MM.1S (cell line): Measurements from ENCODE around the gene TEX38.
"Not testable (repeated sequence)": the region's sequence is repeated elsewhere in the genome, so short reads cannot be mapped to it uniquely, and the experiment has no call there.

Source experiments
- DNase-seq: peaks from one replicate; pipeline ENCODE4 v3.0.0-alpha.2; 2015
- H2AFZ ChIP-seq: fragments of 300-600 bp; sonication (generic); 2 replicates; pipeline ENCODE4 v1.6.0; 2016; ENCODE audit warnings: antibody characterized with exemption, low read length
- H3F3A ChIP-seq: fragments of 300-600 bp; sonication (generic); 2 replicates; pipeline ENCODE4 v1.6.1; 2016; ENCODE audit warnings: mild to moderate bottlenecking, antibody characterized with exemption, low read length, moderate library complexity, mixed read lengths; ENCODE audit not compliant: insufficient read depth
- H3K27ac ChIP-seq: fragments of 300-600 bp; sonication (generic); 2 replicates; pipeline ENCODE4 v1.5.1; 2016; ENCODE audit warnings: mild to moderate bottlenecking, low read length
- H3K27me3 ChIP-seq: fragments of 300-600 bp; sonication (generic); replicated peaks from 2 replicates; pipeline ENCODE4 v1.6.0; 2016; ENCODE audit warnings: low read length; ENCODE audit not compliant: insufficient read depth
- H3K36me3 ChIP-seq: fragments of 300-600 bp; sonication (generic); replicated peaks from 2 replicates; pipeline ENCODE4 v1.6.1; 2016; ENCODE audit warnings: mild to moderate bottlenecking, low read length, mixed read lengths; ENCODE audit not compliant: insufficient read depth
- H3K4me1 ChIP-seq: fragments of 300-600 bp; sonication (generic); 2 replicates; pipeline ENCODE4 v1.6.1; 2016; ENCODE audit warnings: low read length, mixed read lengths
- H3K4me2 ChIP-seq: fragments of 300-600 bp; sonication (generic); 2 replicates; pipeline ENCODE4 v1.6.0; 2016; ENCODE audit warnings: low read depth, low read length
- H3K4me3 ChIP-seq: fragments of 300-600 bp; sonication (generic); 2 replicates; pipeline ENCODE4 v1.5.1; 2016; ENCODE audit warnings: low read length, mixed read lengths
- H3K79me2 ChIP-seq: fragments of 300-600 bp; sonication (generic); 2 replicates; pipeline ENCODE4 v1.6.1; 2016; ENCODE audit warnings: mixed run types, low read length, mixed read lengths
- H3K9ac ChIP-seq: fragments of 300-600 bp; sonication (generic); 2 replicates; pipeline ENCODE4 v1.6.1; 2016; ENCODE audit warnings: low read length, mixed read lengths
- H3K9me2 ChIP-seq: fragments of 300-600 bp; sonication (generic); replicated peaks from 2 replicates; pipeline ENCODE4 v1.6.1; 2016; ENCODE audit warnings: mild to moderate bottlenecking, low read length, mixed read lengths; ENCODE audit not compliant: insufficient read depth
- H3K9me3 ChIP-seq: fragments of 300-600 bp; sonication (generic); replicated peaks from 2 replicates; pipeline ENCODE4 v1.6.1; 2016; ENCODE audit warnings: mild to moderate bottlenecking, low read length, mixed read lengths; ENCODE audit not compliant: insufficient read depth
- H4K20me1 ChIP-seq: fragments of 300-600 bp; sonication (generic); 2 replicates; pipeline ENCODE4 v1.6.1; 2016; ENCODE audit warnings: mild to moderate bottlenecking, low read length, moderate library complexity, mixed read lengths; ENCODE audit not compliant: insufficient read depth
- EZH2 ChIP-seq: fragments of 300-600 bp; sonication (generic); optimal IDR thresholded peaks from 2 replicates; pipeline ENCODE3; 2017; ENCODE audit warnings: low read depth, mild to moderate bottlenecking, antibody characterized with exemption, low read length, mixed read lengths
- EZH2phosphoT487 ChIP-seq: fragments of 300-600 bp; sonication (generic); IDR thresholded peaks from 2 replicates; pipeline ENCODE4 v1.6.1; 2018; ENCODE audit warnings: antibody characterized with exemption, low read length
- TF ChIP-seq, protein P1 (sequence below): fragments of 300-600 bp; sonication (generic); IDR thresholded peaks from 2 replicates; pipeline ENCODE4 v1.5.1; 2016; ENCODE audit warnings: antibody characterized with exemption, low read length, mixed read lengths

The TEX38 gene

DNA sequence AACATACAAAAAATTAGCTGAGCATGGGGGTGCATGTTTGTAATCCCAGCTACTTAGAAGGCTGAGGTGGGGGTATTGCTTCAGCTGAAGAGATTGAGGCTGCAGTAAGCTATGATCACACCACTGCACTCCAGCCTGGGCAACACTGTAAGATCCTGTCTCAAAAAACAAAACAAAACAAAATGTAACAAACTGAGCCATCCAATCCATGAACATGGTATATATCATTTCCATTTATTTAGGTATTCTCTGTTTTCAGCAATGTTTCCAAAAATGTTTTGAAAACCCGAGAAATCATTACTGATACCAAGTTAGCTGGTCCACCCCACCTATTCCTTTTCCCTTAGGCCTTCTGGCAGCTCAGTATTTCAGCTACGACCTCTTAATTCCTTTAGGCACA is 21.9 kb upstream of the TEX38 start:
- no peaks in the 10 kb centered on the region for H3K9me3 ChIP-seq
- H3K4me2 ChIP-seq: no peak overlapping the region
- H3K27me3 ChIP-seq: no peaks in the 10 kb centered on the region
- H4K20me1 ChIP-seq: no peaks in the 10 kb centered on the region
- no peak for DNase-seq
- H3K79me2 ChIP-seq: no peaks in the 10 kb centered on the region
- H2AFZ ChIP-seq: no peak overlapping the region
- H3K9me2 ChIP-seq: no peaks in the 10 kb centered on the region
- H3F3A ChIP-seq: no peaks in the 10 kb centered on the region
- TF ChIP-seq EZH2phosphoT487 (no peak), EZH2 (no peak)
- TF ChIP-seq, protein P1, sequence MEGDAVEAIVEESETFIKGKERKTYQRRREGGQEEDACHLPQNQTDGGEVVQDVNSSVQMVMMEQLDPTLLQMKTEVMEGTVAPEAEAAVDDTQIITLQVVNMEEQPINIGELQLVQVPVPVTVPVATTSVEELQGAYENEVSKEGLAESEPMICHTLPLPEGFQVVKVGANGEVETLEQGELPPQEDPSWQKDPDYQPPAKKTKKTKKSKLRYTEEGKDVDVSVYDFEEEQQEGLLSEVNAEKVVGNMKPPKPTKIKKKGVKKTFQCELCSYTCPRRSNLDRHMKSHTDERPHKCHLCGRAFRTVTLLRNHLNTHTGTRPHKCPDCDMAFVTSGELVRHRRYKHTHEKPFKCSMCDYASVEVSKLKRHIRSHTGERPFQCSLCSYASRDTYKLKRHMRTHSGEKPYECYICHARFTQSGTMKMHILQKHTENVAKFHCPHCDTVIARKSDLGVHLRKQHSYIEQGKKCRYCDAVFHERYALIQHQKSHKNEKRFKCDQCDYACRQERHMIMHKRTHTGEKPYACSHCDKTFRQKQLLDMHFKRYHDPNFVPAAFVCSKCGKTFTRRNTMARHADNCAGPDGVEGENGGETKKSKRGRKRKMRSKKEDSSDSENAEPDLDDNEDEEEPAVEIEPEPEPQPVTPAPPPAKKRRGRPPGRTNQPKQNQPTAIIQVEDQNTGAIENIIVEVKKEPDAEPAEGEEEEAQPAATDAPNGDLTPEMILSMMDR: no peak
- H3K27ac ChIP-seq: no peak overlapping the region
- H3K9ac ChIP-seq: no peak overlapping the region
- 0 out of 2 replicates have a peak, but pooled peaks cover 4% of the 10 kb centered on the region for H3K36me3 ChIP-seq
- H3K4me1 ChIP-seq: no peaks in the 10 kb centered on the region
- H3K4me3 ChIP-seq: no peak overlapping the region

DNA sequence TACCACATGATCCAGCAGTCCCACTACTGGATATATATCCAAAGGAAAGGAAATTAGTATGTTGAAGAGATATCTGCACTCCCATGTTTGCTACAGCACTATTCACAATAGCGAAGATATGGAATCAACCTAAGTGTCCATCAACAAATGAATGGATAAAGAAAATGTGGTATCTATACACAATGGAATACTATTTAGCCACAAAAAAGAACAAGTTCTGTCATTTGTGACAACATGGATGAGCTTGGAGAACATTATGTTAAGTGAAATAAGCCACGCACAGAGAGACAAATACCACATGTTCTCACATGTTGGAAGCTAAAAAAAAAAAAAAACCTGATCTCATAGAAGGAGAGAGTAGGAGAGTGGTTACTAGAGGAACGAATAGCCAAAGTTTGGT is 21.2 kb upstream of the TEX38 start:
- H3K9me2 ChIP-seq: no peaks in the 10 kb centered on the region
- DNase-seq: no peak
- H3K9ac ChIP-seq: no peak overlapping the region
- no peaks in the 10 kb centered on the region for H4K20me1 ChIP-seq
- 0 out of 2 replicates have a peak, but pooled peaks cover 4% of the 10 kb centered on the region for H3K36me3 ChIP-seq
- H3K27ac ChIP-seq: no peak overlapping the region
- no peaks in the 10 kb centered on the region for H3K27me3 ChIP-seq
- H3K4me3 ChIP-seq: no peak overlapping the region
- no peaks in the 10 kb centered on the region for H3K9me3 ChIP-seq
- no peaks in the 10 kb centered on the region for H3F3A ChIP-seq
- H2AFZ ChIP-seq: no peak overlapping the region
- H3K79me2 ChIP-seq: no peaks in the 10 kb centered on the region
- H3K4me1 ChIP-seq: no peaks in the 10 kb centered on the region
- TF ChIP-seq, protein P1: no peak
- TF ChIP-seq EZH2 (no peak), EZH2phosphoT487 (no peak)
- no peak overlapping the region for H3K4me2 ChIP-seq

DNA sequence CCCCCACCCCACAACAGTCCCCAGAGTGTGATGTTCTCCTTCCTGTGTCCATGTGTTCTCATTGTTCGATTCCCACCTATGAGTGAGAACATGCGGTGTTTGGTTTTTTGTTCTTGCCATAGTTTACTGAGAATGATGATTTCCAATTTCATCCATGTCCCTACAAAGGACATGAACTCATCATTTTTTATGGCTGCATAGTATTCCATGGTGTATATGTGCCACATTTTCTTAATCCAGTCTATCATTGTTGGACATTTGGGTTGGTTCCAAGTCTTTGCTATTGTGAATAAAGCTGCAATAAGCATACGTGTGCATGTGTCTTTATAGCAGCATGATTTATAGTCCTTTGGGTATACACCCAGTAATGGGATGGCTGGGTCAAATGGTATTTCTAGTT is 20.5 kb upstream of the TEX38 start:
- H3F3A ChIP-seq, H3K27ac ChIP-seq, H3K4me1 ChIP-seq, H3K4me3 ChIP-seq, H3K9me3 ChIP-seq, DNase-seq, H3K27me3 ChIP-seq, H3K79me2 ChIP-seq, H2AFZ ChIP-seq, H3K36me3 ChIP-seq, H3K9ac ChIP-seq, H3K9me2 ChIP-seq, H4K20me1 ChIP-seq, H3K4me2 ChIP-seq: not testable (repeated sequence)

DNA sequence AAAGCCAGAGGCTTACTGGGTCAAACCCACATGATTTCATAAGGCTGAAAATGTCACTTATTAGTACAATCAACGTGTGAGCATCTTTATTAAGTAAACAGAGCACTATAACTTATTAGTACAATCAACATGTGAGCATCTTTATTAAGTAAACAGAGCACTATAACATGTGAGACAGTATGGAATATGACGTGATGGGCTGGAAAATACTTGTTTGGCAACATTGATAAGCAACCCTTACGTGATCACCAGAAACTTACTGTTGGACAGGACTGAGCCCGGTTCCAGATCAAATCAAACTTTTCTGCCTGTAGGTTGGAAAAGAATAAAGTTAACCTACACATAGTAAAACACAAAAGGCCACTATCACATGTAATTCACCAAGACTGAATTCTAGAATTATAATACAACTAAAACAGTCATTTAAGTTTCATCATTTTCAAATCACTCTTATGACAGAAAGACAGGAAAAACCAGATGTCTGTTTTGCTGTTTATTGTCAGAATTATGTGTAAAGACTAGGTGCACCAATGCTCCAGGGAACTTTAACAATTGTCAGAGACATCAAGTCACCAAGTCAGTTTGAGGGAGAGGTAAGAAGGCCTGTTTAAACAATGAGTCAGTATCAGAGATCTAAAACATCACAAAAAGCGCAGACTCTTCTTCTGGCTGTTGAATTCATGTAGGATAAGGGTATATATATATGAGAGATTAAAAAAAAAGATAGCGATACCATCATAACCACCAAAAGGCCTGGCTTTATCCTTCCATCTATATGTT is 19.1 kb upstream of the TEX38 start:
- H3K4me3 ChIP-seq: no peak overlapping the region
- H3K4me2 ChIP-seq: no peak overlapping the region
- no peaks in the 10 kb centered on the region for H4K20me1 ChIP-seq
- TF ChIP-seq, protein P1: no peak
- TF ChIP-seq EZH2phosphoT487 (no peak), EZH2 (no peak)
- no peaks in the 10 kb centered on the region for H3F3A ChIP-seq
- H3K27me3 ChIP-seq: no peaks in the 10 kb centered on the region
- no peak overlapping the region for H3K27ac ChIP-seq
- H3K9ac ChIP-seq: no peak overlapping the region
- H3K36me3 ChIP-seq: 0 out of 2 replicates have a peak, but pooled peaks cover 4% of the 10 kb centered on the region
- no peaks in the 10 kb centered on the region for H3K4me1 ChIP-seq
- no peak for DNase-seq
- H3K9me3 ChIP-seq: no peaks in the 10 kb centered on the region
- no peaks in the 10 kb centered on the region for H3K9me2 ChIP-seq
- no peak overlapping the region for H2AFZ ChIP-seq
- no peaks in the 10 kb centered on the region for H3K79me2 ChIP-seq
